ENCODE results near the gene HOXA3.
A peak's percentile ranks its signal among the peaks of the same experiment; 100 is the strongest.

Gene HOXA3

DNA sequence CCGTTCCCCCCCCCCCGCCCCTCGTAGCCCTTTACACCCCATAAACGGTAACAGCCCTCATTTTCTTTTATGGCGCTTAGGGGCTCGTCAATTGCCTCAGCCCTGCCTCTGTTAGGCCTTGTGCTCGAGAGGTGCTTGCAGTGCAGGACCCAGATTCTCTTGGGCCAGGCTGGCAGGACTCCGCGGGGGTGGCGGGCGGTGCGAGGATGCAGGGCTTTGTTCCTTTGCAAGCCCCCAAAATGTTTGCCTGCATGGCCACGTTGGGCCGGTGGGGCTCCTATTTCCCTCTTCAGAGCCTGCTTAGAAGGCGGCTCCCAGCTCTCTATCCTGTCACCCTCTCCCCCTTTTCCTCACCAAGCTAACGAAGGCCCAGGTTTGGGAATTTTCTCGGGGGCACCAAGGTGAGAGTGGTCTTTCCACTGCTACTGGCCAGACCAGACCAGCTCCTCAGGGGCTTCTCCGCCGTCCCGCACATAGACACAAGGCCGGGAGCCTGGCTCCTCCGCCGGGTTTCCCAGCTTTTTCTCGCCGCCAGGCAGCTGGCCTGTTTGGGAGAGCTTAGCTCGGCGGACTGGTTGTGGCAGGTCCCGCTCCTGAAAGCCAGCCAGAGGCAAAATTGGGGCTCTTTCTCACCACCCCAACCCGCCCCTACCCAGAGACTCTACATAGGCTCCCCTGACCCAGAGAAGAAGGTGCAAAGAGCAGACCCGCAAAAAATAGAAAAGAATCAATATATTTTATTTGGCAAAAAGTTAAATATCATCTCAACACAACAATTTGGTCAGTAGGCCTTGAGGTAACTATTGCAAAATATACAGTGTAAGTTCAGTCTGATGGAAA is 9.6 kb upstream of the HOXA3 start:
- intact Hi-C loops (cut with DNase I) = loop anchor here (2.0 to 10.0 kb wide), 3 partner anchors 479 to 1297 kb away; no protein-coding TSS in a partner anchor
- peak in 1 of 42 donors; percentile 15 for DNase-seq

DNA sequence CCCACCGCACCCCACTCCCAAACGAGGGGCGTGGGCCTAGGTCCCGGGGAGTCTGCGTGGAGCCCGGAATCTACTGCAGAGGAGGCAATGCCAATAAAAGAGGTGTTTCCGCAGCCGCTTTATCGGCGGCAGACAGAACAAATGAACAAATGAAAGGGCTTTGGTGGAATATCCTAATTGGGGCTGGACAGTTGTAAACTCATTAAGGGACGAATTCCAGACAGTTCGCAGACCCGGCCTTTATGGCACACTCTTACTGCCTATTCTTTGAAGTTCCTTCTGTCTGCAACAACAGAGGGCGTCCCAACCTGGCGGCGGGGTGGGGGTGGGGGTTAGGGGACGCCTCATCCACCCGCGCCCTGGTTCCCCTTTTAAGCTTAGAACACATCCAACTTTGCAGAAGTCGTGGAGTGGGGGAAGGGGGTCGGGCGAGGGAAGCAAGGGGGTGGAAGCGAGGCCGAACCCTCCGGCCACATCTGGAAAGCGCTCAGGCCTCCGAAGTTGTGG is 8.9 kb upstream of the HOXA3 start:
- DNase-seq = peak in 4 of 42 donors; percentile 13 to 56 (median 36)
- intact Hi-C loops (cut with DNase I) = loop anchor here (2.0 to 10.0 kb wide), 3 partner anchors 478 to 1296 kb away; no protein-coding TSS in a partner anchor

DNA sequence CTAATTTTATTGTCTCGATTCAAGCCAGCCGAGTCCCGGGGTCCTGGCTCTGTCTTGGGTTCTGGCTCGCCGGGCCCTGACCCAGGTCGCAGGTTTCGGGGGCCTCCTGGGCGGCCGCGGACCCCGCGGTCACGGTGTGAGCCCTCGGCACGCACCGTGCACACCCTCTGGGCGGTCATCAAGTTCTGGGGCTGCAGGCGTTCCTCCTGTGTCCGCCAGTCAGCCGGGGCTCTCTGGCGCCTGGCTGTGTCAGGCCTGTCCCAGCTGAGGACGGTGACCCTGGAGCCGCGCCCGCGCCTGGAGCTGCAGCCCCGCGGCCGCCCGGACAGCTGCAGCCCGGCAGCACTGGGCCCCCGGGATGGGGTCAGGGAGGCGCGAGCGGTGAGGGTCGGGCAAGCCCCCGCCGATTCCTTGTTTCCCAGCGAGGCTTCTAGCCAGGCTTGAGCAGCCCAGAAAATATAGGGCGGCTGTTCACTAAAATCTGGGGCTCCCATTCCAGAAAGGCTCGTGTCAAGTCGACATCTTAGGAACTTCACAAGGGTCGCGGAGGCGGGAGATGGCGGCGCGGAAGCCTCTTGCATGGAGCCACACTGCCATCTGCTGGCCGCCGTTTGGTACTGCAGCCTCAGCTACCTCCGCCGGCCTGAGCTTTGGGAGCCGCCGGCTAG is 8.3 kb upstream of the HOXA3 start:
- DNase-seq = peak; percentile 72 to 94 (median 84)
- intact Hi-C loops (cut with DNase I) = loop anchor here (2.0 to 10.0 kb wide), 3 partner anchors 478 to 1296 kb away; no protein-coding TSS in a partner anchor

DNA sequence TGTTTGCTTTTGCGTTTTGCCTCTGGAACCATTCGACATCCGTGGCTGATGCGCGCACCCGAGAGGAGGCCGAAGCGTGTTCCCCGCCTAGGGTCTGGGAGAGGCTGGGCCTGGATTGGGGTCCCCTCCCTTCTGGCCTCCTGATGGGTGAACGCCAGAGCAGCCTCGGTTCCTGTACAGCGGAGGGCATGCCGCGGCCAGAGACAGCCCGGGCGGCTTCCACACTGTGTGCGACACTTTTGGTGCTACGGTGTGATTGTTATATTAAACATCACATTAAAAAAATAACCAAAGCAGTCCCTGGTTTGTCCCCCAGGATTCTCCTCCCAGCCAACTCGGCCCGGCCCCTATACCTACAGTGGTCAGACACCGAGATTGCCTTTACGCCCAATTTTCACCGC is 7.8 kb upstream of the HOXA3 start:
- intact Hi-C loops (cut with DNase I) = loop anchor here (2.0 to 10.0 kb wide), 3 partner anchors 477 to 1295 kb away; no protein-coding TSS in a partner anchor
- peak in 1 of 42 donors; percentile 11 for DNase-seq

DNA sequence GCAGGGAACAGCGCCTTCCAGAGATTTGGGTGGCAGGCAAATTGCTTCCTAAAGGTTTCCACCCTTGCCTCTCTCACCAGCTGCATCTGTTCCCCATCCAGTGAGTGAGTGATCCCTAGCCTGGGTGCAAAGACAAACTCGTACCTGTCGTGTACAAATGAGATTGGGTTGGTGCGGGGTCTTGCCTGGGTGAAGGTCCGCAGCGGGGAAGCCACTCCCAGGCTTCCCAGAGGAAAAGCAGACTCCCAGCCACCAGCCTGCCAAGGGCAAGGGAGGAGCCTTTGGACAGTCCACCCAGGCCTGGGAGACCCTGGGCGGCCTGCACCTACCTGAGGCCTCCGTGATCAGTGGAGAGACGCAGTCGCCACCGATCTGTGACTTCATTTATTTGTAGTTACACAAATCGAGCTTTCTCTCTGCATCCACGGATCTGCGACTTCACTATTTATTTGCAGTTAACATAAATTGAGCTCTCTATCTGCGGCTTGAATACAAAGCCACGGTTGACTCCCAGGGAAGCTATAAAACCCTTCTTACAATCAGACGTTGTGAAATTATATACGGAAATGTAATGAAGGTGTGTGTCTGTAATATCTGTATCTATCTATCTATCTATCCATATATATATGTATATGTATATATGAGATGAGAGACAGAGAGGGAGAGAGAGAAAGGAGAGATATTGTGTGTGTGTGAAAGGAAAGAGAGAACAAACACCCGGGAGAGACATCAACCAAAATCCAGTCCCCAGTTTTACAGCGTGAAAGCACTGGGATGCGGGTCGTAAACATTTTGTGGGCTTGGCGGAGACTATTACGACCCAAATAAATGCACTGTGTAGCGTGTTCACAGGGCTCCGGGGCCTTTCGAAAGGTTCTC is 7.1 kb upstream of the HOXA3 start:
- intact Hi-C loops (cut with DNase I) = loop anchor here (2.0 to 10.0 kb wide), 3 partner anchors 477 to 1295 kb away; no protein-coding TSS in a partner anchor
- peak in 4 of 42 donors; percentile 1 to 14 (median 8) for DNase-seq

DNA sequence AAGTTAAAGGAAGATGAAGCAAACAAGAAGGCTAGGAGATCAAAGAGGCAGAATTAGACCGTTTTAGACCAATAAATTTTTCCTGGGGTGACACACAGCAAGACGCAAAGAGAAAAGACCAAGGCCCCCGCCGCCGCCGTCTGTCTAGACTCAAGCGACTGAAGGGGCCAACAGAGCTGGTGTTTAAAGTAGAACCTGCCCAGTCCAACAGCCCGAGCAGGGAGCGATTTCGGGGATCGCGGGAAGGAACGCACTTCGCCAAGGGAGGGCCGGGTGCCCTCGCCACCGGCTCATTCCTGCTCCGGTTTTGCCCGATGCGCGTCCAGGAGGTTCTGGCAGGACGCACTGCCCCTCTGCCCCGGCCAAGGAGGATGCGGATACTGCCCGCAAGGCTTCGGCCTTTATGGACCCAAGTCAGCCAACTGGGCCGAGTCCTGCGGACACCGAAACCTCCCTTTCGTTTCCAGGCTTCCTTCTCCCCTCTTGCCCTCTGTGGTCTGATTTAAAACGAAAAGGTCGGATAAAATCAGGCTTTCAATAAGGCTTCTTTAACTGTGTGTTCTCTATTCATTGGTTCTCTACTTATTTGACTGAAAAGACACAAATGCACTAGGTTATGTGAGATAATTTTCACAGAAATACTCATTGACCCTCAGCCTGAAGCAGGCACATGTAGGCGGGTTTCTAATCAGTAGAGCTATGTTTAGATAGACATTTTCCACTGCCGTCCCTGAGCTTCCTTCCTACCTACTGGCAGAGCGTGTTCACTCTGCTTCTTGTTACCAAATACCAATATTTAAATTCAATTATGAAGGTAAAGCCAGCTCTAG is 6.3 kb upstream of the HOXA3 start:
- DNase-seq = peak in 5 of 42 donors; percentile 3 to 23 (median 11)
- intact Hi-C loops (cut with DNase I) = no loop called here

DNA sequence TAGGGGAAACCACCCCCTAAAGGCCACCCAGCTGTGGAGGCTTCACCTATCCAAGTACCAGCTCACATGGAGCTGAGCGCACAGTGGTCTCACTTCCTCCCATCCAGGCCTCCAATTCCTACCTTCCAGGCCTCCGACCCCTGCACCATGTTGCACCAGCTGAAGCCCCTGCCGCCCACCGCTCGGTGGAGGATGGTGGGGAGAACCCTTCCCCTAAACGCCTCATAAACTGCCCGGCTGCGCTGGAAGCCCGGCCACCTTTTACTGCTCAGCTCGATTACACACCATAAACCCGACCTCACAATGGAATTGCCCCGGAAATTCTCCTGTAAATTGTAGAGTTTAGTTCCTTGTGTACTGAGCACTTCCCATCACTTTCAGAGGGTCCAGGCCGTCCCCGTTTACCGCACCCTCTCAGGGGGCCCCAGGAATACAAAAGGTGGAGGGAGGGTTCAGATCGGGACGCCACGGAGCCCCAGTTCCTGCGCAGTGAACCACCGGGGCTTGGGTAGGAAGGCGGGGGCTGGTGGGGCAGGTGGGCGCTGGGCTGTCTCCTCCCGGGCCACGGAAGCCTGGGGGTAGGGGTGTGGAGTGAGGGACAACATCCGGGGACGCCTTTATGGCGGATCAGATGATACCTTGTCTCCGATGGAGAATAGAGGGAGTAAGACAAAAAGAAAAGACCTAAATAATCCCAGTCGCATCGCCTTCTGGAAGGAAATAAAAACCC is 5.5 kb upstream of the HOXA3 start:
- intact Hi-C loops (cut with DNase I) = no loop called here
- peak in 8 of 42 donors; percentile 1 to 22 (median 8) for DNase-seq

DNA sequence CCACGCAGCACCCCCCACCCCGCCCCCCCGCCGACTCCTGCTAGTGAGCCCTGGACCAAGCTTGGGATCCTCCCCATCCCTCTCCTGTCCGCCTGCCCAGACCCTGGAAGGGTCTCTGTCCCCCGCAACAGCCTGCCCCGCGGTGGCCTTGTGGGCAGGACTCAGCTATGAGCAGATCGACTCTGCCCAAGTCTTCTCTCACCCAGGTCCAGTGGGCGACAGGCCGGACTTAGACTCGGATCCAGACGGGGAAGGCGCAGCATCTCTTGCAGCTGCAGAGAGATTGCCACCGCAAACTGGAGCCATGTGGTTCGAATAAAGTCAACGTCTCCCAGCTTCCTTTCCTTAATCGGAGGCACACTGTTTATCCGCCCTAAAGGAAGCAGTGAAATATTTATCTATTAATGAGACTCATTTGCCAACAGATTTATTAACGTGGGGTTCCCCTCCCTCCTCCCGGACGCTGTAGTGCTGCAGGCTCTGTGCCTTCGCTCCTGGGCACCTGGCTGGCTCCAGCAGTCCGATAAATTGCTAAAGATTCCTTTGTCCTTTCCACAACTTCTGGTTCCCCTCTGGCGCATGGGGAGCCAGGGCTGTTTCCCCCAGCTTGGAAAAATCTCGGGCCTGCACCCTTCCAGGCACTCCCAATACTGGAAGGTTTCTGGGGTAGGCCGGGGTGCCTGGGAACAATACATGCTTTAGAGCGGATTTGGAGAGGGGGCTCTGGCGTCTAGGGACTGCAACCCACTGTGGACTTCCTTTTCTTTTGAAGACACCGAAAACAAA is 4.7 kb upstream of the HOXA3 start:
- peak in 7 of 42 donors; percentile 4 to 27 (median 17) for DNase-seq
- intact Hi-C loops (cut with DNase I) = no loop called here

DNA sequence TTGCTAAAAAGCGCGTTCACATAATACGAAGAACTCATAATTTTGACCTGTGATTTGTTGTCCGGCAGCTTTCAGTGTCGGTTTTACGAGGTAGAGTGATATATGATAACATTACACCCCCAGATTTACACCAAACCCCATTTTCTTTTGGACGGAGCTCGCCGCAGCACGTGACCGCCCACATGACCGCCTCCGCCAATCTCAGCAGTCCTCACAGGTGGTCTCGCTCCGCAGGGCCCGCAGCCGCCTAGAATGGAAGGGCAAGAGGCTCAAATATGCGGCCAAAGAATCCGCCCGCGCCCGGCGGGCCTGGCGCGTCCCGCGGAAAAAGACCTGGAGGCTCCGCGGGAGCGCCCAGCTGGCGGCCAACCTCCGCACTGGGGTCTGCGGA is 4.1 kb upstream of the HOXA3 start, which contains the start of gene HOXA7:
Gene HOXA7, minus strand, starts transcription at position 168 of the 391 bp plus-strand sequence. Its CDS starts 130 bp downstream, at position 38.
- DNase-seq = peak in 5 of 42 donors; percentile 12 to 17 (median 15)

DNA sequence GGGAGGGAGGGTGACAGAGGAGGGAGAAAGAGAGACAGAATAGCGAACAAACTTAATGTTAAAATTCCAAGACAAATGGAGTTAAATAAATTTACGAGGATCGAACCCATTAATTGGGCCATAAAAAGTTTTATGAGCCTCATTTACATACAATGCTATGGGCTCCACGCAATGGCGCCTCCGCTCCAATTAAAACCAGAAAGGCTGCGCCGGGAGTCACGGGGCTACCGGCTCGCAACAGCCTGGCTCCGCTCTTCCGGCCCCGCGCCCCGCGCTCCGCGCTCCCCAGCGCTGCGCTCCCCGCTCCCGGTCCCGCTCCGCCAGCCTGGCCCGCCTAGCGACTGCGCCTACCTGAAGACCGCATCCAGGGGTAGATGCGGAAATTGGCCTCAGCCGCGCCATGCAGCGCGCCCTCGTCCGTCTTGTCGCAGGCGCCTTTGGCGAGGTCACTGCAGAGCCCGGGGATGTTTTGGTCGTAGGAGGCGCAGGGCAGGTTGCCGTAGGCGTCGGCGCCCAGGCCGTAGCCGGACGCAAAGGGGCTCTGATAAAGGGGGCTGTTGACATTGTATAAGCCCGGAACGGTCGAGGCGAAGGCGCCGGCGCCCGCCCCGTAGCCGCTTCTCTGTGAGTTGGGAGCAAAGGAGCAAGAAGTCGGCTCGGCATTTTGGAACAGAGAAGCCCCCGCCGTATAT is 3.6 kb upstream of the HOXA3 start:
- DNase-seq = peak in 7 of 42 donors; percentile 3 to 28 (median 16)
- intact Hi-C loops (cut with DNase I) = no loop called here

More for the DNA sequence above, 4.1 kb upstream of the HOXA3 start, which contains the start of gene HOXA7:
- intact Hi-C loops (cut with DNase I) = no loop called here

DNA sequence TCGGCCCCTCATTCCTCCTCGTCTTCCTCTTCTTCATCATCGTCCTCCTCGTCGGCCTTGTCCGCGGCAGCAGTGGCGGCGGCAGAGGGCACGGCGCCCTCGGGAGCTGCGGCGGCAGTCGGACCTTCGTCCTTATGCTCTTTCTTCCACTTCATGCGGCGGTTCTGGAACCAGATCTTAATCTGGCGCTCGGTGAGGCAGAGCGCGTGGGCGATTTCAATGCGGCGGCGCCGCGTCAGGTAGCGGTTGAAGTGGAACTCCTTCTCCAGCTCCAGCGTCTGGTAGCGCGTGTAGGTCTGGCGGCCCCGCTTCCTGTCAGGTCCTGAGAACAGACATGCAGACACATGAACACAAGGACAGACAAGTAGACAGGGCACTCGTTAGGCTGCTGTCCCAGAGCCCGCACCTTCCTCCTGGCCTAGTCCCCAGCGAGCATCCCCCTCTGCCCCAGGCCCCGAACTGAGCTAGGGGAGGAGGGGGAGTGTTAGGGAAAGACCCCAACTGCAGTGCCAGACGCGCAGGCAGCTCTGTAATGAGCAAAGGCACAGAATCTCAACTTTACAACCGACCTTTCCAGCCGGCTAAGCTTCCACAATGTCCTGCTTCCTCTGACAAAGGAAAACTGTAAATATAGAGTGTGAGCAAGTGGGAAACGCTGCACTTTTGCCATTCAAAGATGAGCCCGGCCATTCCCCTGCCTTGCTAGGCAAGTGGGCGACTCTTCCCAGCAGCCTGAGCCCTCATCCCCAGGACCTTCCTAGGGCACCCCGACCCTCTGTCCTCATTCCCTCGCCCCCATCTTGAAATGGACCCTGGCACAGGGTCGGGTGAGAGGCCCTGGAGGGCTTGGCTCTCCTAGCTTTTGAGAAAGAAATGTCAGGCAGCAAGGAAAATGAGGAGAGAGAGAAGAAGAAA is 2.8 kb upstream of the HOXA3 start:
- DNase-seq = peak in 6 of 42 donors; percentile 9 to 36 (median 27)
- intact Hi-C loops (cut with DNase I) = no loop called here

DNA sequence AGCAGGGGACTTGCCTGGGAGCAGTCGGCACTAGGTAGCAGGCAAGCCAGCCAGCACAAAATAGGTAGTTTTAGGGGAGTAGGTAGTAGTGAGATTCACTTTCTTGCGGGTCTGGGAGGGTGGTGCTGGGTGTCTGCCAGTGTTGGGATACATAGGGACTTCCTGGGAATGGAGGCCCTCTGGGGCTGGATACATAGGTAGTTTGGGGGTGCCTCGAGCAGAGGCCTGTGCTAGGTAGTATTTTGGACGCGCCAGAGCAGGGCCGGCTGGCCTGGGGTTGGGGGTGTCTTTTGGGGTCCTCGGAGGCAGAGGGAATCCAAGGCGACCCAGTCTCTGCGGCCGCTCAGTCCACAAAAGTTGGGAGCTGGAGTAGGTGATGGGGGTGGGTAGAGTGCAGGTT is 2.0 kb upstream of the HOXA3 start:
- peak in 6 of 42 donors; percentile 8 to 30 (median 14) for DNase-seq

DNA sequence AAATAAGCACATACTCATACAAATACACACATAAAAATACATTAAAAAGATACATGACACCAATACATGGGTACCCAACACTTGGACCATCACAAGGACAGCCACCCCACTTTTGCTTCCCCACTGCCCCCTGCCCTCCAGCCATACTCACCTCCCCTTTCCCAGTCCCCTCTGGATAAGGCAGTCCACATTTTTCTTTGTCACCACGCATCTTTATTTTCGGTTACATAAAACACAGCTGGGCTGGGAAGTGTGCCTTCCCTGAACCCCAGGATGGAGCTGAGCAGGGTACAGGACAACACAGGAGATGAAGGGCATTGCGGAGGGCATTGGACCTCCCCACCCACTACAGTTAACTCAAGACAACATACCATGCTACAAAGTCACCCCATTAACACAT is 1.1 kb upstream of the HOXA3 start:
- DNase-seq = peak in 1 of 42 donors; percentile 2
- intact Hi-C loops (cut with DNase I) = no loop called here

More for the DNA sequence above, 2.0 kb upstream of the HOXA3 start:
- intact Hi-C loops (cut with DNase I) = no loop called here

DNA sequence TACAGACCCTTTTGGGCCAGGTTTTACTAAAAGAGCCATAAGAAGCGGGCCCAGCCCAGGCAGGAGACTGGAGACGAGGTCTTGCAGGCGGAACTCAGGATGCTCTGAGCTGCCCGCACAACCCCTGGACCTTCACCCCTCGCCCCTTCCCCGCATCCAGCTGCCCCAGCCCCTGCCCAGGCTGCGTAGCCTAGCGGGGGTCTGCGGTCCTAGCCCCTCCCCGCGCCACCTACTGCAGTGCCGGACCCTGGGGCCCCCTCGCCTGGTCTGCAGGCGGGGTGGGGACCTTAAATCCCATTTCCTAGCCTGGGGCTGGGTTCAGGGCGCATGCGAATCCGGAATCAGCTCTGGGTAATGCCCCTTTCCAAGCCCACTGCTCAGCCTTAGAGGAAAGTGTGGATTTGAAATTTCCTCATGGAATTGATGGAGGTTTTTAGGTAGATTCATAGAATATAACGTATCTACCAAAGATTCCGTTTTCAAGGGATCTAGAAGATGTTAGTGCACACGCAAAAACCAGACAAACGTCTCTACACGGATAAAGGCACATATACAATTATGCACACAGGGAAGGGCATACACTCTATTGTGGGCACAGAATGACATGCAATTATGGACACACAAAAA is 546 bp upstream of the HOXA3 start:
- peak in 5 of 42 donors; percentile 2 to 22 (median 8) for DNase-seq
- intact Hi-C loops (cut with DNase I) = no loop called here

Data from head of caudate nucleus (tissue), 42 donors.